HepG2 (cell line): ENCODE results near the gene ART5. TPM values are rescaled to one million over a fixed set of nuclear protein-coding genes. Genes with fewer than 3 reads are reported as not detected.

Experiments used
- ATF7-NPFF ChIP-seq: sonication (generic); formaldehyde crosslinking; IDR thresholded peaks from 2 replicates; pipeline ENCODE4 v1.8.1; 2023; ENCODE audit warnings: mild to moderate bottlenecking, low read depth, missing genetic modification reagents, moderate library complexity
- ATRX ChIP-seq: sonication (generic); formaldehyde crosslinking; IDR thresholded peaks from 2 replicates; pipeline ENCODE4 v1.4.0; 2020; ENCODE audit warnings: missing genetic modification reagents, borderline replicate concordance
- CBFB ChIP-seq: sonication (generic); formaldehyde crosslinking; IDR thresholded peaks from 2 replicates; pipeline ENCODE4 v1.4.0; 2020; ENCODE audit warnings: missing genetic modification reagents
- EEA1 ChIP-seq: sonication (generic); formaldehyde crosslinking; IDR thresholded peaks from 2 replicates; pipeline ENCODE4 v1.5.1; 2020; ENCODE audit warnings: mild to moderate bottlenecking, missing genetic modification reagents, borderline replicate concordance
- FOXA1 ChIP-seq, 2 experiments: fragments of 450-650 bp in 1 of 2; sonication (generic) in 1 of 2; formaldehyde crosslinking in 1 of 2; IDR thresholded peaks; 2 replicates each; pipeline versions ENCODE4 v1.4.0 to v1.6.1; 2016 to 2020; ENCODE audit warnings: missing genetic modification reagents in 1 of 2
- HNF4A ChIP-seq: sonication (generic); formaldehyde crosslinking; IDR thresholded peaks from 2 replicates; pipeline ENCODE4 v1.4.0; 2020; ENCODE audit warnings: missing genetic modification reagents
- KLF12 ChIP-seq: sonication (generic); formaldehyde crosslinking; IDR thresholded peaks from 2 replicates; pipeline ENCODE4 v1.4.0; 2020; ENCODE audit warnings: missing genetic modification reagents, borderline replicate concordance
- MAZ ChIP-seq, 2 experiments: sonication (generic) in 1 of 2; formaldehyde crosslinking in 1 of 2; IDR thresholded peaks; 2 replicates each; pipeline versions ENCODE4 v1.5.0 to v1.6.1; 2012 to 2020; ENCODE audit warnings: low read depth in 2 of 2, mild to moderate bottlenecking in 2 of 2, borderline replicate concordance in 1 of 2, improper control_type of control experiment in 1 of 2, low read length in 1 of 2, missing genetic modification reagents in 1 of 2, moderate library complexity in 1 of 2
- NR3C1 ChIP-seq: sonication (generic); formaldehyde crosslinking; IDR thresholded peaks from 2 replicates; pipeline ENCODE4 v1.4.0; 2020; ENCODE audit warnings: missing genetic modification reagents
- ONECUT2 ChIP-seq: sonication (generic); formaldehyde crosslinking; IDR thresholded peaks from 2 replicates; pipeline ENCODE4 v1.4.0; 2020; ENCODE audit warnings: missing genetic modification reagents
- REST ChIP-seq, 2 experiments: IDR thresholded peaks; 2 replicates each; pipeline ENCODE4 v1.6.1; 2011 to 2012; ENCODE audit warnings: low read length in 2 of 2, borderline replicate concordance in 1 of 2, low read depth in 1 of 2, mild to moderate bottlenecking in 1 of 2, moderate library complexity in 1 of 2
- SNAI1 ChIP-seq: sonication (generic); formaldehyde crosslinking; IDR thresholded peaks from 2 replicates; pipeline ENCODE4 v1.5.0; 2020; ENCODE audit warnings: mild to moderate bottlenecking, missing genetic modification reagents, borderline replicate concordance
- SP4 ChIP-seq: sonication (generic); formaldehyde crosslinking; IDR thresholded peaks from 2 replicates; pipeline ENCODE4 v1.8.1; 2023; ENCODE audit warnings: mild to moderate bottlenecking, missing genetic modification reagents
- TAF15 ChIP-seq: fragments of 200-400 bp; formaldehyde crosslinking; IDR thresholded peaks from one replicate; pipeline ENCODE4 v1.6.1; 2018; ENCODE audit warnings: mild to moderate bottlenecking, low read depth, low read length; ENCODE audit not compliant: poor library complexity, severe bottlenecking
- TEAD3 ChIP-seq: optimal IDR thresholded peaks from 2 replicates; pipeline ENCODE3; 2016; ENCODE audit warnings: borderline replicate concordance
- THAP11 ChIP-seq: IDR thresholded peaks from 2 replicates; pipeline ENCODE4 v1.6.1; 2016; ENCODE audit warnings: missing biosample characterization, missing genetic modification reagents
- TP53 ChIP-seq: sonication (generic); formaldehyde crosslinking; conservative IDR thresholded peaks from 2 replicates; pipeline ENCODE4 v1.4.0; 2020; ENCODE audit warnings: missing genetic modification reagents
- YEATS4 ChIP-seq: sonication (generic); formaldehyde crosslinking; IDR thresholded peaks from 2 replicates; pipeline ENCODE4 v1.4.0; 2020; ENCODE audit warnings: missing genetic modification reagents, borderline replicate concordance
- ZKSCAN5 ChIP-seq: sonication (generic); formaldehyde crosslinking; IDR thresholded peaks from 2 replicates; pipeline ENCODE4 v1.5.1; 2020; ENCODE audit warnings: mild to moderate bottlenecking, missing genetic modification reagents
- ZNF383 ChIP-seq: sonication (generic); formaldehyde crosslinking; IDR thresholded peaks from 2 replicates; pipeline ENCODE4 v1.4.0; 2020; ENCODE audit warnings: missing genetic modification reagents, mild to moderate bottlenecking, borderline replicate concordance
- ZNF691 ChIP-seq: sonication (generic); formaldehyde crosslinking; IDR thresholded peaks from 2 replicates; pipeline ENCODE4 v1.4.0; 2020; ENCODE audit warnings: missing genetic modification reagents, low read depth, mild to moderate bottlenecking, borderline replicate concordance
- ZNF883 ChIP-seq: sonication (generic); formaldehyde crosslinking; IDR thresholded peaks from 2 replicates; pipeline ENCODE4 v1.5.1; 2020; ENCODE audit warnings: mild to moderate bottlenecking, missing genetic modification reagents; ENCODE audit errors: not compliant biosample characterization
- polyA plus RNA-seq, 8 experiments: library from polyadenylated mRNA; depleted of rRNA in 3 of 8; stranded (reverse) in 7 of 8; unstranded in 1 of 8; fragments of >200 nt; fragmentation: Illumina TruSeq in 4 of 8; extraction: Trizol in 4 of 8; gene quantifications; 2 replicates each; pipeline versions ENCODE4 v1.2.1 to v1.2.3, GENCODE V29; 2011 to 2016; ENCODE audit warnings: low read depth in 4 of 8, missing spikeins in 1 of 8, mixed read lengths in 1 of 8; ENCODE audit not compliant: insufficient read depth in 1 of 8
- total RNA-seq, 5 experiments: library from RNA; depleted of rRNA; stranded (reverse); fragments of >200 nt; fragmentation: Illumina TruSeq; extraction: Trizol; gene quantifications; 2 replicates each; pipeline ENCODE4 v1.2.3, GENCODE V29; 2016; ENCODE audit warnings: low read depth in 1 of 5

ART5 gene
- total and polyA plus RNA-seq, 2 of the 13 experiments (the other 11 are each of a cell fraction or from before 2014, with no cell fraction given): 0.55 to 0.93 TPM

- no peak; the same call in 1 of the 2 replicates for TF ChIP-seq EEA1
- TF ChIP-seq ONECUT2 (CRISPR knock-in tag): no peak
- TF ChIP-seq ATF7-NPFF (CRISPR knock-in tag): no peak
- no peak for TF ChIP-seq NR3C1
- TF ChIP-seq ATRX (CRISPR knock-in tag): no peak
- TF ChIP-seq YEATS4 (CRISPR knock-in tag): peak; percentile 59; the same call in 1 of the 2 replicates
- no peak for TF ChIP-seq FOXA1 (IDR thresholded peaks at IDR 0.05)
- TF ChIP-seq FOXA1 (CRISPR knock-in tag; IDR thresholded peaks at IDR 0.05): peak; percentile 53; the same call in 1 of the 2 replicates
- TF ChIP-seq ZNF883 (CRISPR knock-in tag): peak; percentile 58
- no peak for TF ChIP-seq TAF15
- no peak for TF ChIP-seq KLF12 (CRISPR knock-in tag)
- peak; percentile 77 for TF ChIP-seq SP4 (CRISPR knock-in tag)
- TF ChIP-seq SNAI1 (CRISPR knock-in tag): no peak
- peak; percentile 58; the same call in 1 of the 2 replicates for TF ChIP-seq MAZ (IDR thresholded peaks at IDR 0.05; ENCODE audit: borderline replicate concordance, low read depth, low read length)
- TF ChIP-seq MAZ (CRISPR knock-in tag; IDR thresholded peaks at IDR 0.05; ENCODE audit: low read depth): 0 out of 2 replicates have a peak, but pooled peaks have one; percentile 47
- TF ChIP-seq HNF4A (CRISPR knock-in tag): peak; percentile 66
- no peak for TF ChIP-seq REST (IDR thresholded peaks at IDR 0.05; ENCODE audit: borderline replicate concordance in 1 of 2, low read depth in 1 of 2, low read length in 2 of 2)
- peak; percentile 8 for TF ChIP-seq TEAD3 (CRISPR knock-in tag)
- no peak for TF ChIP-seq ZNF383 (CRISPR knock-in tag)
- no peak for TF ChIP-seq TP53 (CRISPR knock-in tag)
- TF ChIP-seq THAP11: peak; percentile 11; the same call in 1 of the 2 replicates
- no peak for TF ChIP-seq ZKSCAN5 (CRISPR knock-in tag)
- no peak for TF ChIP-seq CBFB (CRISPR knock-in tag)
- TF ChIP-seq ZNF691 (CRISPR knock-in tag): no peak
Measured at GRCh38 chr11:3642071-3642951, 519 bp upstream of the ART5 start (continued).
